ENCODE results near the gene SLC35F1.
"Not testable (repeated sequence)": the region's sequence is repeated elsewhere in the genome, so short reads cannot be mapped to it uniquely, and the experiment has no call there.

SLC35F1 gene

GRCh38 chr6:117906958-117907600, at the start of gene SLC35F1:
Gene SLC35F1 (plus strand): TSS chr6:117907264.
- peak; percentile 5 for DNase-seq

- DNase-seq, result not testable (repeated sequence)
Measured at GRCh38 chr6:117858601-117859000, 48.5 kb upstream of the SLC35F1 start.

- DNase-seq, result no peak
Measured at GRCh38 chr6:117861545-117861944, 45.5 kb upstream of the SLC35F1 start.

- no peak for DNase-seq
Measured at GRCh38 chr6:117866561-117866960, 40.5 kb upstream of the SLC35F1 start.

- no peak for DNase-seq
Measured at GRCh38 chr6:117870486-117871242, 36.4 kb upstream of the SLC35F1 start.

GRCh38 chr6:117880824-117881223, 26.2 kb upstream of the SLC35F1 start:
- DNase-seq, result no peak

- no peak for DNase-seq
Measured at GRCh38 chr6:117890172-117890571, 16.9 kb upstream of the SLC35F1 start.

- no peak for DNase-seq
Measured at GRCh38 chr6:117906507-117906957, 532 bp upstream of the SLC35F1 start.

- DNase-seq, result no peak
Measured at GRCh38 chr6:117907601-117908245, 659 bp downstream of the SLC35F1 start.

GRCh38 chr6:117908246-117909068, 1.4 kb downstream of the SLC35F1 start:
- DNase-seq, result no peak

- no peak for DNase-seq
Measured at GRCh38 chr6:117909638-117910037, 2.6 kb downstream of the SLC35F1 start.

GRCh38 chr6:117910549-117910948, 3.5 kb downstream of the SLC35F1 start:
- DNase-seq, result no peak

GRCh38 chr6:117911150-117911549, 4.1 kb downstream of the SLC35F1 start:
- DNase-seq, result no peak

GRCh38 chr6:117911660-117912059, 4.6 kb downstream of the SLC35F1 start:
- no peak for DNase-seq

GRCh38 chr6:117915846-117916245, 8.8 kb downstream of the SLC35F1 start:
- DNase-seq, result no peak

- DNase-seq, result no peak
Measured at GRCh38 chr6:117916483-117916882, 9.4 kb downstream of the SLC35F1 start.

GRCh38 chr6:117917176-117917575, 10.1 kb downstream of the SLC35F1 start:
- no peak for DNase-seq

GRCh38 chr6:117918454-117918853, 11.4 kb downstream of the SLC35F1 start:
- no peak for DNase-seq

- DNase-seq, result no peak
Measured at GRCh38 chr6:117919275-117919674, 12.2 kb downstream of the SLC35F1 start.

GRCh38 chr6:117919775-117920729, 13.0 kb downstream of the SLC35F1 start:
- no peak for DNase-seq

GRCh38 chr6:117924690-117925089, 17.6 kb downstream of the SLC35F1 start:
- no peak for DNase-seq

GRCh38 chr6:117927866-117928265, 20.8 kb downstream of the SLC35F1 start:
- DNase-seq, result no peak

Data from CD4-positive, alpha-beta T cell treated with Interleukin-17A for 4 hours (primary cell).